GM23338 (cell line): Measurements from ENCODE around the gene ZDHHC9.

Source experiments
- POLR2AphosphoS5 ChIP-seq: IDR thresholded peaks from 2 replicates; pipeline ENCODE4 v1.6.1; 2016; ENCODE audit warnings: antibody characterized with exemption, low read depth
- TF ChIP-seq, protein P1 (sequence below), 2 experiments: fragments of 200-600 bp in 1 of 2; sonication (generic) in 1 of 2; conservative IDR thresholded peaks; 2 replicates each; pipeline versions ENCODE4 v1.5.1 to v1.6.1; 2016 to 2017; ENCODE audit warnings: antibody characterized with exemption in 2 of 2, low read depth in 2 of 2, mild to moderate bottlenecking in 2 of 2, moderate library complexity in 1 of 2

DNA sequence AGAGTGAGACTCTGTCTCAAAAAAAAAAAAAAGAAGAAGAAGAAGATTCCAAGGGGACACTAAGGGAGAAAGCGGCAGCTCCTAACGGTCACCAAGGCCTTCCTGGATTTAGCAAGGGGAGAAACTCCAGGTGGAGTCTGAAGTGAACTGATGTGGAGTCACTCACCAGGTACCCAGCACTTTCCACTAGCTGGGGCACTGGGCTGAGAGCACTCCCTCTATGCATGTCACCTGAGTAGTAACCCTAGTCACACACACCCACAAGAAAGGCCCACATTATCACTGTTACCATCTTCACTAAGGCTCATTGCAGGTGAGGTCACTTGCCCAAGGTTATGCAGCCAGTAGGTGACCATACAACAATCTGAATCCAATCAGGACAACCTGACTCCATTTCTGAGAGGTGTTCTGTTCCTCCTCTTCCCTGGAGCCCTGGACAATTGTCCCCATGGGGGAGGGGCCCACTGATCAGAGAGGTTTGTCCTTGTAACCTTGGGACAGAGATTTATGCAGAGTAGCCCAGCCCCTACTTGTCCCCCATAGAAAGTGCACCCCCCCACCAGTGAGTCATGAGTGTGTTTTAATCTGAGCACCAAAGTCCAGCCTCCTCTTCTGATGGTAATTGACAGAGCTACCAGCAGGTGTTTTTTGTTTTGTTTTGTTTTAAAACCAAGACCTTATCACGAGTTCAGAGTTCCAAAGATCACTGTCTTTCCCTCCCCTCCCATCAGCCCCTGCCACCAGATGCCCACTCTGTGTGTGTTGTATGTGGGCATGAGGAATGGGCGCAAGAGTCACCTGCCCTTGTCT lies 69.8 kb downstream of the ZDHHC9 start:
- TF ChIP-seq, protein P1, sequence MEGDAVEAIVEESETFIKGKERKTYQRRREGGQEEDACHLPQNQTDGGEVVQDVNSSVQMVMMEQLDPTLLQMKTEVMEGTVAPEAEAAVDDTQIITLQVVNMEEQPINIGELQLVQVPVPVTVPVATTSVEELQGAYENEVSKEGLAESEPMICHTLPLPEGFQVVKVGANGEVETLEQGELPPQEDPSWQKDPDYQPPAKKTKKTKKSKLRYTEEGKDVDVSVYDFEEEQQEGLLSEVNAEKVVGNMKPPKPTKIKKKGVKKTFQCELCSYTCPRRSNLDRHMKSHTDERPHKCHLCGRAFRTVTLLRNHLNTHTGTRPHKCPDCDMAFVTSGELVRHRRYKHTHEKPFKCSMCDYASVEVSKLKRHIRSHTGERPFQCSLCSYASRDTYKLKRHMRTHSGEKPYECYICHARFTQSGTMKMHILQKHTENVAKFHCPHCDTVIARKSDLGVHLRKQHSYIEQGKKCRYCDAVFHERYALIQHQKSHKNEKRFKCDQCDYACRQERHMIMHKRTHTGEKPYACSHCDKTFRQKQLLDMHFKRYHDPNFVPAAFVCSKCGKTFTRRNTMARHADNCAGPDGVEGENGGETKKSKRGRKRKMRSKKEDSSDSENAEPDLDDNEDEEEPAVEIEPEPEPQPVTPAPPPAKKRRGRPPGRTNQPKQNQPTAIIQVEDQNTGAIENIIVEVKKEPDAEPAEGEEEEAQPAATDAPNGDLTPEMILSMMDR (conservative IDR thresholded peaks at IDR 0.05; ENCODE audit: low read depth in 2 of 2) = no peak
- no peak for TF ChIP-seq POLR2AphosphoS5
